ENCODE results near the gene GNG2.
"Not testable (repeated sequence)": the region's sequence is repeated elsewhere in the genome, so short reads cannot be mapped to it uniquely, and the experiment has no call there.

GNG2 gene

DNA sequence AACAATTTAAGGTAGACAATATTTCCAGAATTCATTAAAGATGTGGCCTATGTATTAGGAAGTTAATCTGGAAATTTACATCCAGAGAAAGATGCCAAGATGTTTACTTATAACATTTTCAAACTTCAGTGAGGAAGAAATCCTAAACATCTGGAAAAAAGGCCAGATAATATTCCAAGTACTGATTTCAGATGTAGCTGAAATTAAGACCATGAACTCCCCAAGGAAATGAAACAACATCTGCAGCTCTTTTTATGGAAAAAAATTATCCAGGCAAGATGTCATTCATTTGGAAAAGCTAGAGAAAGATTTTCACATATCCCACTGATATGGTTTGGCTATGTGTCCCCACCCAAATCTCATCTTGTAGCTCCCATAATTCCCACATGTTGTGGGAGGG lies 35.0 kb downstream of the GNG2 start:
- DNase-seq (ENCODE audit: low spot score) (no peak), ATAC-seq (ENCODE audit: low read depth) (no peak)
- no peak overlapping the region for H3K27ac ChIP-seq (ENCODE audit: poor library complexity, severe bottlenecking)
- no peaks in the 10 kb centered on the region for H3K27me3 ChIP-seq (ENCODE audit: insufficient read depth, poor library complexity, severe bottlenecking)
- TF ChIP-seq, protein P1, sequence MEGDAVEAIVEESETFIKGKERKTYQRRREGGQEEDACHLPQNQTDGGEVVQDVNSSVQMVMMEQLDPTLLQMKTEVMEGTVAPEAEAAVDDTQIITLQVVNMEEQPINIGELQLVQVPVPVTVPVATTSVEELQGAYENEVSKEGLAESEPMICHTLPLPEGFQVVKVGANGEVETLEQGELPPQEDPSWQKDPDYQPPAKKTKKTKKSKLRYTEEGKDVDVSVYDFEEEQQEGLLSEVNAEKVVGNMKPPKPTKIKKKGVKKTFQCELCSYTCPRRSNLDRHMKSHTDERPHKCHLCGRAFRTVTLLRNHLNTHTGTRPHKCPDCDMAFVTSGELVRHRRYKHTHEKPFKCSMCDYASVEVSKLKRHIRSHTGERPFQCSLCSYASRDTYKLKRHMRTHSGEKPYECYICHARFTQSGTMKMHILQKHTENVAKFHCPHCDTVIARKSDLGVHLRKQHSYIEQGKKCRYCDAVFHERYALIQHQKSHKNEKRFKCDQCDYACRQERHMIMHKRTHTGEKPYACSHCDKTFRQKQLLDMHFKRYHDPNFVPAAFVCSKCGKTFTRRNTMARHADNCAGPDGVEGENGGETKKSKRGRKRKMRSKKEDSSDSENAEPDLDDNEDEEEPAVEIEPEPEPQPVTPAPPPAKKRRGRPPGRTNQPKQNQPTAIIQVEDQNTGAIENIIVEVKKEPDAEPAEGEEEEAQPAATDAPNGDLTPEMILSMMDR (IDR thresholded peaks at IDR 0.05; ENCODE audit: poor library complexity, severe bottlenecking): no peak
- no peak overlapping the region for H3K4me3 ChIP-seq (ENCODE audit: severe bottlenecking)
- no peaks in the 10 kb centered on the region for H3K4me1 ChIP-seq (ENCODE audit: insufficient read depth, poor library complexity, severe bottlenecking)
- no peaks in the 10 kb centered on the region for H3K9me3 ChIP-seq (ENCODE audit: severe bottlenecking)
- no peaks in the 10 kb centered on the region for H3K36me3 ChIP-seq (ENCODE audit: low read depth)

DNA sequence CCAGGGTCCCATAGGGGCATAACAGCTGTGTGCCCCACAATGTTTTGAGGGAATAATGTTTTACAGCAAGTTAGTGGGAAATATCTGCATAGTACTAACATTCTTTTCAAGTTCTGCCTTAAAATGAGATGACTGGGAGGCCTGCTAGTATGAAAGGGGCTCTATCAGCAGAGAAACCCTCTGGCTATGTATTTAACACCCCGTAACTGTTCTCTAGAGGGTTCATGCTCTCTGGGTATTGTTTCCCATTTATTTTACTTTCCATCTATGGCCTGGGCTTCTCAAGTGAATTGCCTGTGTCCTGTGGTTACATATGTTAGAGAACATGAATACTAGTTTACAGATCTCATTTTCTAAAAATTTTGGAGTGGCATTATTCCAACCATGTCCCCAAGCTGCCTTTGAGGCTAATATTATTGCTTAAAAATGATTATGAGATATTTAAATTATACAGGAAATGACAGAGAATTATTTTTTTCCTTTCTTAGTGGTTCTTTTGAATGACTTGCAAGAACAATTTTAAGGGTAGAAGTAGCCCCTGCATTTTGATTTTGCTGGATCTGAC lies 37.5 kb downstream of the GNG2 start:
- no peaks in the 10 kb centered on the region for H3K27me3 ChIP-seq (ENCODE audit: insufficient read depth, poor library complexity, severe bottlenecking)
- TF ChIP-seq, protein P1 (IDR thresholded peaks at IDR 0.05; ENCODE audit: poor library complexity, severe bottlenecking): no peak
- H3K4me1 ChIP-seq (ENCODE audit: insufficient read depth, poor library complexity, severe bottlenecking): no peaks in the 10 kb centered on the region
- H3K4me3 ChIP-seq (ENCODE audit: severe bottlenecking): no peak overlapping the region
- DNase-seq (ENCODE audit: low spot score) (no peak), ATAC-seq (ENCODE audit: low read depth) (no peak)
- H3K9me3 ChIP-seq (ENCODE audit: severe bottlenecking): no peaks in the 10 kb centered on the region
- no peaks in the 10 kb centered on the region for H3K36me3 ChIP-seq (ENCODE audit: low read depth)
- H3K27ac ChIP-seq (ENCODE audit: poor library complexity, severe bottlenecking): no peak overlapping the region

DNA sequence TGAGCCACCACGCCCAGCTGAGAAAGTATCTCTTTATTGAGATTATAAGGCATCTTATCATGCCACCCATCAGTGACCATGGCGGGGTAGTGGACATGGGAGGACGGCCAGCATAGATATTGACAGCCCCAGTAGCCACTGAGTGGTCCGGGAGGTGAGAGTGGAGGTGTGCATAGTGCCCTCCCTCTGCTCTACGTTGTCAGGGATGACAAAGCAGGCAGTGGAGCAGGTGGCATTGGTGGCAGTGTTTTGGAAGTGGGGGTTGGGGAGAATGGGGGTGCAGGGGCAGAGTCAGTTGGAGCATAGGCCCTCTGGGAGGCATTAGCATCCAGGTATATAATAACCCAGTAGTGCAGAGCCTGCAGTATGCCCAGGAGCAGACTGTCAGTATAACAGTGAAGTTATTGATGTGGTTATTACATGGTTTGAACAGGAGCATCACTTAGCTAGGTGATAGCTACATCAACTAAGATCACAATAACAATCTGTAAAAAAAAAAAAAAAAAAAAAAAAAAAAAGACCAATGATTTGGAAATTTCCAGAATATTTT lies 41.1 kb downstream of the GNG2 start:
- peaks cover 4% of the 10 kb centered on the region for H3K9me3 ChIP-seq (ENCODE audit: severe bottlenecking)
- no peak overlapping the region for H3K4me3 ChIP-seq (ENCODE audit: severe bottlenecking)
- H3K27ac ChIP-seq (ENCODE audit: poor library complexity, severe bottlenecking): no peak overlapping the region
- DNase-seq (ENCODE audit: low spot score) (no peak), ATAC-seq (ENCODE audit: low read depth) (no peak)
- TF ChIP-seq, protein P1 (IDR thresholded peaks at IDR 0.05; ENCODE audit: poor library complexity, severe bottlenecking): no peak
- no peaks in the 10 kb centered on the region for H3K27me3 ChIP-seq (ENCODE audit: insufficient read depth, poor library complexity, severe bottlenecking)
- H3K36me3 ChIP-seq (ENCODE audit: low read depth): no peaks in the 10 kb centered on the region
- peaks cover 6% of the 10 kb centered on the region for H3K4me1 ChIP-seq (ENCODE audit: insufficient read depth, poor library complexity, severe bottlenecking)

DNA sequence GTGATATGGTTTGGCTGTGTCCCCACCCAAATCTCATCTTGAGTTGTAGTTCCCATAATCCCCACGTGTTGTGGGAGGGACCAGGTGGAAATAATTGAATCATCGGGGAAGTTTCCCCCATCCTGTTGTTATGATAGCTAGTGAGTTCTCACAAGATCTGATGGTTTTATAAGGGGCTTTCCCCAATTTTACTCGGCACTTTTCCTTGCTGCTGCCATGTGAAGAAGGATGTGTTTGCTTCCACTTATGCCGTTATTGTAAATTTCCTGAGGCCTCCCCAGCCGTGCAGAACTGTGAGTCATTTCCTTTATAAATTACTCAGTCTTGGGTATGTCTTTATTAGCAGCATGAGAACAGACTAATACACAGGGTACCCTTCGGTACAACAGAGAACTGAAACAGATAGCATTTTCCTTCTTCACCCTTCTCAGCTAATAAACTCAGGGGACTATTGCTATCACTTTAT lies 45.3 kb downstream of the GNG2 start:
- H3K4me1 ChIP-seq (ENCODE audit: insufficient read depth, poor library complexity, severe bottlenecking); H3K4me3 ChIP-seq (ENCODE audit: severe bottlenecking); DNase-seq (ENCODE audit: low spot score); H3K9me3 ChIP-seq (ENCODE audit: severe bottlenecking); H3K27me3 ChIP-seq (ENCODE audit: insufficient read depth, poor library complexity, severe bottlenecking); H3K36me3 ChIP-seq (ENCODE audit: low read depth): not testable (repeated sequence)
- peak; percentile 100 for ATAC-seq (ENCODE audit: low read depth)
- H3K27ac ChIP-seq (ENCODE audit: poor library complexity, severe bottlenecking): peak overlapping the region; percentile 58

DNA sequence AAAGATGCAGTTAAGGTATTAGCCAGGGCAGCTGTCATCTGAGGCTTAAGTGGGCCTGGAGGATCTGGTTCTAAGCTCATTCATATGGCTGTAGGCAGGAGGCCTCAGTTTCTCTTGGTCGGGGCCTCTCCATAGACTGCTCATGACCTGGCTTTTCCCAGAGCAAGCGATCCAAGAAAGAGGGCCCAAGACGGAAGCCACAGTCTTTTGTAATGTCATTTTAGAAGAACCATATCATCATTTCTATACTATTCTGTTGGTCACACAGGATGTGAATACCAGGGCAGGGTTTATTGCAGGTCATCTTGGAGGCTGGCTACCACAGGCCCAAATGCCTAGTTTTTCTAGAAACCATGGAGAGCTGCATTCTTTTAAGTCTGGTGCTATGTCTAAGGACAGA lies 47.7 kb downstream of the GNG2 start:
- ATAC-seq (ENCODE audit: low read depth) (no peak), DNase-seq (ENCODE audit: low spot score) (no peak)
- Histone ChIP-seq H3K36me3 (ENCODE audit: low read depth) (no peaks in the 10 kb centered on the region), H3K27me3 (ENCODE audit: insufficient read depth, poor library complexity, severe bottlenecking) (no peaks in the 10 kb centered on the region), H3K4me3 (ENCODE audit: severe bottlenecking) (no peak overlapping the region), H3K4me1 (ENCODE audit: insufficient read depth, poor library complexity, severe bottlenecking) (peaks cover 6% of the 10 kb centered on the region), H3K27ac (ENCODE audit: poor library complexity, severe bottlenecking) (no peak overlapping the region), H3K9me3 (ENCODE audit: severe bottlenecking) (peaks cover 4% of the 10 kb centered on the region)
- TF ChIP-seq, protein P1 (IDR thresholded peaks at IDR 0.05; ENCODE audit: poor library complexity, severe bottlenecking): no peak

Measured in RWPE2 (cell line).